ENCODE data around the gene ZNF784.

ZNF784 gene

GRCh38 chr19:55602104-55603001 lies 22.0 kb downstream of the ZNF784 start:
- no peak for DNase-seq (ENCODE audit: low spot score)

GRCh38 chr19:55601084-55601483 lies 23.3 kb downstream of the ZNF784 start:
- no peak for DNase-seq (ENCODE audit: low spot score)

- no peak for DNase-seq (ENCODE audit: low spot score)
Measured at GRCh38 chr19:55600662-55601028, 23.7 kb downstream of the ZNF784 start.

GRCh38 chr19:55599842-55600661 lies 24.3 kb downstream of the ZNF784 start, which contains the start of gene ZNF524:
TSS of gene ZNF524 (plus strand) at chr19:55600288. CDS start at chr19:55602113, 1,825 bp downstream.
- peak; percentile 94 for DNase-seq (ENCODE audit: low spot score)

- DNase-seq (ENCODE audit: low spot score) = peak; percentile 99
Measured at GRCh38 chr19:55599468-55599841, 24.9 kb downstream of the ZNF784 start, which contains the start of gene FIZ1. TSS of gene FIZ1 (minus strand) at chr19:55599517. CDS start at chr19:55597865, 1,652 bp downstream.

- peak; percentile 97 for DNase-seq (ENCODE audit: low spot score)
Measured at GRCh38 chr19:55598719-55599467, 25.5 kb downstream of the ZNF784 start.

GRCh38 chr19:55598034-55598433 lies 26.3 kb downstream of the ZNF784 start:
- DNase-seq (ENCODE audit: low spot score) = no peak

- DNase-seq (ENCODE audit: low spot score) = no peak
Measured at GRCh38 chr19:55597501-55597921, 26.9 kb downstream of the ZNF784 start.

GRCh38 chr19:55596304-55596703 lies 28.1 kb downstream of the ZNF784 start:
- no peak for DNase-seq (ENCODE audit: low spot score)

GRCh38 chr19:55594996-55595545 lies 29.3 kb downstream of the ZNF784 start:
- no peak for DNase-seq (ENCODE audit: low spot score)

- DNase-seq (ENCODE audit: low spot score) = no peak
Measured at GRCh38 chr19:55593096-55593772, 31.1 kb downstream of the ZNF784 start.

GRCh38 chr19:55592391-55593090 lies 31.8 kb downstream of the ZNF784 start:
- no peak for DNase-seq (ENCODE audit: low spot score)

GRCh38 chr19:55591555-55591954 lies 32.8 kb downstream of the ZNF784 start:
- no peak for DNase-seq (ENCODE audit: low spot score)

- DNase-seq (ENCODE audit: low spot score) = peak; percentile 55
Measured at GRCh38 chr19:55590617-55591016, 33.7 kb downstream of the ZNF784 start.

GRCh38 chr19:55590109-55590508 lies 34.3 kb downstream of the ZNF784 start:
- DNase-seq (ENCODE audit: low spot score) = no peak

- no peak for DNase-seq (ENCODE audit: low spot score)
Measured at GRCh38 chr19:55588738-55589137, 35.6 kb downstream of the ZNF784 start.

- peak; percentile 98 for DNase-seq (ENCODE audit: low spot score)
Measured at GRCh38 chr19:55586976-55587668, 37.2 kb downstream of the ZNF784 start.

GRCh38 chr19:55585658-55586339 lies 38.6 kb downstream of the ZNF784 start:
- peak; percentile 91 for DNase-seq (ENCODE audit: low spot score)

GRCh38 chr19:55584871-55585270 lies 39.5 kb downstream of the ZNF784 start:
- DNase-seq (ENCODE audit: low spot score) = no peak

All from SW480 (cell line).